B cell (primary cell): ENCODE data around the gene FKBP10. TPM values are rescaled to one million over a fixed set of nuclear protein-coding genes. Genes with fewer than 3 reads are reported as not detected.

Experiments used
- ATAC-seq: fragments of 200-7000 bp; cut with Tn5 transposase; one replicate; pipeline ENCODE4 v1.10.0; 2021; ENCODE audit warnings: low read depth, mild to moderate bottlenecking, moderate number of reproducible peaks, moderate library complexity
- CTCF ChIA-PET: fragments of 350-600 bp; sonication (Branson Sonifier 250); formaldehyde crosslinking; loops from one replicate; lab custom pipeline; 2021; ENCODE audit warnings: antibody characterized with exemption, inconsistent platforms; lab: Charles Lee
- POLR2A ChIA-PET: fragments of 350-600 bp; sonication (Branson Sonifier 250); formaldehyde crosslinking; loops from one replicate; lab custom pipeline; 2021; ENCODE audit warnings: antibody characterized with exemption; lab: Charles Lee
- DNase-seq: peaks from one replicate; pipeline ENCODE4 v3.0.0; 2013
- H2AFZ ChIP-seq: 2 replicates; pipeline ENCODE4 v1.6.1; 2012; ENCODE audit warnings: mild to moderate bottlenecking, low read depth, low read length; ENCODE audit not compliant: insufficient read depth, poor library complexity, severe bottlenecking
- H3K27ac ChIP-seq, 2 donors: 1 replicate in 1 of 2; 2 replicates in 1 of 2; pipeline ENCODE4 v1.5.1; 2012 to 2013; ENCODE audit warnings: low read length in 2 of 2, mild to moderate bottlenecking in 2 of 2, moderate library complexity in 1 of 2
- H3K27me3 ChIP-seq, 4 experiments: fragments of 200-600 bp in 1 of 4; sonication (generic) in 1 of 4; replicated peaks in 1 of 4; 1 replicate in 2 of 4; 2 replicates in 2 of 4; pipeline versions ENCODE4 v1.6.1 to v1.7.0; 2013 to 2016; ENCODE audit warnings: low read length in 3 of 4, mild to moderate bottlenecking in 2 of 4, mixed read lengths in 1 of 4, moderate library complexity in 1 of 4; ENCODE audit not compliant: insufficient read depth in 4 of 4, control insufficient read depth in 3 of 4; ENCODE audit errors: control extremely low read depth in 1 of 4
- H3K36me3 ChIP-seq, 2 experiments: replicated peaks in 1 of 2; 1 replicate in 1 of 2; 2 replicates in 1 of 2; pipeline versions ENCODE4 v1.6.1 to v1.7.1; 2013; ENCODE audit warnings: low read length in 1 of 2; ENCODE audit not compliant: insufficient read depth in 2 of 2, control insufficient read depth in 1 of 2; ENCODE audit errors: control extremely low read depth in 1 of 2, extremely low read depth in 1 of 2
- H3K4me1 ChIP-seq, 2 donors: fragments of 200-600 bp in 1 of 2; sonication (generic) in 1 of 2; 1 replicate in 1 of 2; 2 replicates in 1 of 2; pipeline versions ENCODE4 v1.5.1 to v1.6.1; 2013 to 2017; ENCODE audit warnings: low read length in 2 of 2; ENCODE audit not compliant: control insufficient read depth in 2 of 2, insufficient read depth in 2 of 2
- H3K4me2 ChIP-seq: replicated peaks from 2 replicates; pipeline ENCODE3; 2012; ENCODE audit warnings: mild to moderate bottlenecking, low read depth, low read length; ENCODE audit not compliant: poor library complexity, severe bottlenecking
- H3K4me3 ChIP-seq, 5 experiments: fragments of 200-600 bp in 1 of 5; sonication (generic) in 1 of 5; 1 replicate in 3 of 5; 2 replicates in 2 of 5; pipeline versions ENCODE4 v1.5.1 to v1.7.0; 2011 to 2016; ENCODE audit warnings: low read length in 4 of 5, mild to moderate bottlenecking in 4 of 5, low read depth in 2 of 5, control low read depth in 1 of 5, moderate library complexity in 1 of 5; ENCODE audit not compliant: insufficient read depth in 1 of 5; ENCODE audit errors: control extremely low read depth in 1 of 5, extremely low read depth in 1 of 5
- H3K79me2 ChIP-seq: fragments of 200-600 bp; sonication (generic); one replicate; pipeline ENCODE4 v1.6.0; 2016; ENCODE audit warnings: low read length; ENCODE audit not compliant: control insufficient read depth, insufficient read depth
- H3K9ac ChIP-seq: fragments of 200-600 bp; sonication (generic); 2 replicates; pipeline ENCODE4 v1.6.1; 2017; ENCODE audit warnings: mild to moderate bottlenecking, low read length, moderate library complexity
- H3K9me3 ChIP-seq, 3 donors: one replicate each; pipeline versions ENCODE4 v1.6.1 to v1.7.1; 2013; ENCODE audit warnings: low read length in 2 of 3; ENCODE audit not compliant: control insufficient read depth in 2 of 3, insufficient read depth in 1 of 3; ENCODE audit errors: control extremely low read depth in 1 of 3
- H4K20me1 ChIP-seq: 2 replicates; pipeline ENCODE4 v1.6.0; 2012; ENCODE audit warnings: mild to moderate bottlenecking, low read length; ENCODE audit not compliant: insufficient read depth, control insufficient read depth, poor library complexity, severe bottlenecking
- H3K27ac Mint-ChIP-seq: one replicate; pipeline ENCODE4 v1.8.0; 2021; ENCODE audit warnings: mixed read lengths
- H3K27me3 Mint-ChIP-seq: one replicate; pipeline ENCODE4 v1.8.0; 2021; ENCODE audit warnings: mixed read lengths
- H3K4me1 Mint-ChIP-seq: one replicate; pipeline ENCODE4 v1.8.0; 2021; ENCODE audit warnings: mixed read lengths
- H3K4me3 Mint-ChIP-seq: one replicate; pipeline ENCODE4 v1.8.0; 2021; ENCODE audit warnings: mixed read lengths
- H3K9me3 Mint-ChIP-seq: one replicate; pipeline ENCODE4 v1.8.0; 2022; ENCODE audit warnings: mixed read lengths; ENCODE audit not compliant: insufficient read depth
- EZH2 ChIP-seq: IDR thresholded peaks from 2 replicates; pipeline ENCODE4 v1.6.1; 2012; ENCODE audit warnings: borderline replicate concordance, low read depth, mild to moderate bottlenecking, moderate library complexity, low read length; ENCODE audit not compliant: insufficient read depth, poor library complexity, severe bottlenecking
- WGBS: methylation state at CpG from one replicate; pipeline ENCODE4 v1.1.5; 2013; ENCODE audit warnings: missing lambda C conversion rate; ENCODE audit not compliant: insufficient coverage; 5-methylcytosine and 5-hydroxymethylcytosine counted together
- intact Hi-C: fragments of 100-400 bp; cut with micrococcal nuclease; formaldehyde crosslinking; loops from one replicate; pipeline ENCODE4 v1.10.0; 2022
- polyA plus RNA-seq: library from polyadenylated mRNA; depleted of rRNA; stranded (reverse); fragments of >200 nt; gene quantifications from 2 replicates; pipeline ENCODE4 v1.2.3, GENCODE V29; 2012
- total RNA-seq, 2 donors: library from RNA; stranded (reverse); fragments of 120-200 nt in 1 of 2; gene quantifications; 1 replicate in 1 of 2; 2 replicates in 1 of 2; pipeline versions ENCODE4 v1.2.3 to v1.2.4, GENCODE V29; 2013 to 2022
- TF ChIP-seq, protein P1 (sequence below): fragments of 200-600 bp; IDR thresholded peaks from one replicate; pipeline ENCODE4 v1.8.0; 2022; ENCODE audit warnings: antibody characterized with exemption, mild to moderate bottlenecking

The FKBP10 gene
- total and polyA plus RNA-seq, 2 donors (not counting 1 experiment from before 2014, with no cell fraction given), result 0.21 to 0.34 TPM

GRCh38 chr17:41810659-41811548, 1.9 kb upstream of the FKBP10 start:
- no peaks in the 10 kb centered on the region for H3K79me2 ChIP-seq
- H4K20me1 ChIP-seq, result no peaks in the 10 kb centered on the region
- Mint-ChIP-seq H3K27me3 (peaks cover 6% of the 10 kb centered on the region), H3K4me3 (peak overlapping the region; percentile 96), H3K27ac (no peak overlapping the region), H3K9me3 (no peaks in the 10 kb centered on the region), H3K4me1 (peaks cover 19% of the 10 kb centered on the region)
- peak overlapping the region; percentile 88 for H3K4me2 ChIP-seq
- peak overlapping the region in 4 of 5 experiments; percentile 49 to 85 (median 62) for H3K4me3 ChIP-seq
- ChIA-PET CTCF (interaction anchor here (0.8 to 3.3 kb wide), 17 partner anchors 9 to 120 kb away, joined by 3 to 27 read pairs (median 4); partner anchors contain the start of genes ACLY, JUP, KLHL10 and ODAD4), POLR2A (interaction anchor here (0.6 kb wide), 1 partner anchor 10 kb away, joined by 3 read pairs; no protein-coding TSS in a partner anchor)
- WGBS, result 37% methylated on average over 48 of the region's 58 CpGs
- peaks cover 20% of the 10 kb centered on the region in 2 donors for H3K4me1 ChIP-seq
- ATAC-seq, result peak; percentile 20
- no peaks in the 10 kb centered on the region for H3K9me3 ChIP-seq
- intact Hi-C loops, result loop anchor here (1.0 to 2.0 kb wide), 5 partner anchors 10 to 72 kb away; partner anchors contain the start of genes JUP, KLHL11 and NT5C3B
- no peak for TF ChIP-seq EZH2
- TF ChIP-seq, protein P1, sequence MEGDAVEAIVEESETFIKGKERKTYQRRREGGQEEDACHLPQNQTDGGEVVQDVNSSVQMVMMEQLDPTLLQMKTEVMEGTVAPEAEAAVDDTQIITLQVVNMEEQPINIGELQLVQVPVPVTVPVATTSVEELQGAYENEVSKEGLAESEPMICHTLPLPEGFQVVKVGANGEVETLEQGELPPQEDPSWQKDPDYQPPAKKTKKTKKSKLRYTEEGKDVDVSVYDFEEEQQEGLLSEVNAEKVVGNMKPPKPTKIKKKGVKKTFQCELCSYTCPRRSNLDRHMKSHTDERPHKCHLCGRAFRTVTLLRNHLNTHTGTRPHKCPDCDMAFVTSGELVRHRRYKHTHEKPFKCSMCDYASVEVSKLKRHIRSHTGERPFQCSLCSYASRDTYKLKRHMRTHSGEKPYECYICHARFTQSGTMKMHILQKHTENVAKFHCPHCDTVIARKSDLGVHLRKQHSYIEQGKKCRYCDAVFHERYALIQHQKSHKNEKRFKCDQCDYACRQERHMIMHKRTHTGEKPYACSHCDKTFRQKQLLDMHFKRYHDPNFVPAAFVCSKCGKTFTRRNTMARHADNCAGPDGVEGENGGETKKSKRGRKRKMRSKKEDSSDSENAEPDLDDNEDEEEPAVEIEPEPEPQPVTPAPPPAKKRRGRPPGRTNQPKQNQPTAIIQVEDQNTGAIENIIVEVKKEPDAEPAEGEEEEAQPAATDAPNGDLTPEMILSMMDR, result no peak
- DNase-seq, result peak; percentile 32
- H3K27ac ChIP-seq, result no peak overlapping the region
- peaks cover 0 to 25% (median 5%) of the 10 kb centered on the region in 4 experiments for H3K27me3 ChIP-seq
- peak overlapping the region; percentile 93 for H2AFZ ChIP-seq
- H3K36me3 ChIP-seq, result no peaks in the 10 kb centered on the region
- peak overlapping the region; percentile 78 for H3K9ac ChIP-seq
